HEK293 (cell line): ENCODE measurements around the gene NUDT3.

ENCODE experiments used
- CTCF ChIP-seq: fragments of 450-650 bp; formaldehyde crosslinking; IDR thresholded peaks from 2 replicates; pipeline ENCODE4 v1.5.1; 2016; ENCODE audit warnings: missing biosample characterization, missing genetic modification characterization
- GLIS1 ChIP-seq: fragments of 450-650 bp; formaldehyde crosslinking; IDR thresholded peaks from 2 replicates; pipeline ENCODE4 v1.5.1; 2016; ENCODE audit warnings: missing biosample characterization, missing genetic modification characterization
- KLF16 ChIP-seq: fragments of 450-650 bp; formaldehyde crosslinking; IDR thresholded peaks from 2 replicates; pipeline ENCODE4 v1.5.1; 2017; ENCODE audit warnings: missing biosample characterization, missing genetic modification characterization
- PRDM6 ChIP-seq: fragments of 450-650 bp; formaldehyde crosslinking; IDR thresholded peaks from 2 replicates; pipeline ENCODE4 v1.5.1; 2017; ENCODE audit warnings: missing biosample characterization, missing genetic modification characterization
- ZNF157 ChIP-seq: fragments of 450-650 bp; formaldehyde crosslinking; IDR thresholded peaks from 2 replicates; pipeline ENCODE4 v1.5.1; 2016; ENCODE audit warnings: missing biosample characterization, missing genetic modification characterization
- ZNF239 ChIP-seq: fragments of 450-650 bp; formaldehyde crosslinking; IDR thresholded peaks from 2 replicates; pipeline ENCODE4 v1.5.1; 2016; ENCODE audit warnings: missing biosample characterization, missing genetic modification characterization
- ZNF24 ChIP-seq: fragments of 450-650 bp; formaldehyde crosslinking; IDR thresholded peaks from 2 replicates; pipeline ENCODE4 v1.5.1; 2016; ENCODE audit warnings: missing biosample characterization, missing genetic modification characterization
- ZNF341 ChIP-seq: fragments of 450-650 bp; formaldehyde crosslinking; IDR thresholded peaks from 2 replicates; pipeline ENCODE4; 2016; ENCODE audit warnings: low read depth, missing biosample characterization, missing genetic modification characterization
- ZNF366 ChIP-seq: fragments of 450-650 bp; formaldehyde crosslinking; conservative IDR thresholded peaks from 2 replicates; pipeline ENCODE4 v1.5.1; 2016; ENCODE audit warnings: missing biosample characterization, missing genetic modification characterization
- ZNF501 ChIP-seq: fragments of 450-650 bp; formaldehyde crosslinking; IDR thresholded peaks from 2 replicates; pipeline ENCODE4 v1.5.1; 2016; ENCODE audit warnings: missing biosample characterization, missing genetic modification characterization
- ZNF626 ChIP-seq: fragments of 450-650 bp; sonication (Bioruptor Pico); formaldehyde crosslinking; IDR thresholded peaks from 2 replicates; pipeline ENCODE4 v1.5.1; 2018; ENCODE audit warnings: missing biosample characterization, missing genetic modification characterization, inconsistent platforms
- TF ChIP-seq, protein P1 (sequence below): fragments of 450-650 bp; formaldehyde crosslinking; IDR thresholded peaks from 2 replicates; pipeline ENCODE4 v1.5.1; 2016; ENCODE audit warnings: missing biosample characterization, missing genetic modification characterization, borderline replicate concordance
- TF ChIP-seq, protein P2 (sequence below): fragments of 450-650 bp; formaldehyde crosslinking; IDR thresholded peaks from 2 replicates; pipeline ENCODE4 v1.5.1; 2016; ENCODE audit warnings: missing biosample characterization, missing genetic modification characterization

GRCh38 chr6:34366639-34366921 lies 25.9 kb downstream of the NUDT3 start:
- TF ChIP-seq CTCF (tag by site-specific recombination) (no peak), ZNF341 (tag by site-specific recombination) (no peak), GLIS1 (tag by site-specific recombination) (no peak), ZNF24 (tag by site-specific recombination) (no peak), ZNF366 (tag by site-specific recombination) (no peak), ZNF626 (no peak), ZNF157 (no peak), KLF16 (tag by site-specific recombination) (no peak), ZNF239 (no peak), ZNF501 (tag by site-specific recombination) (no peak), PRDM6 (tag by site-specific recombination) (no peak)
- TF ChIP-seq, protein P1, sequence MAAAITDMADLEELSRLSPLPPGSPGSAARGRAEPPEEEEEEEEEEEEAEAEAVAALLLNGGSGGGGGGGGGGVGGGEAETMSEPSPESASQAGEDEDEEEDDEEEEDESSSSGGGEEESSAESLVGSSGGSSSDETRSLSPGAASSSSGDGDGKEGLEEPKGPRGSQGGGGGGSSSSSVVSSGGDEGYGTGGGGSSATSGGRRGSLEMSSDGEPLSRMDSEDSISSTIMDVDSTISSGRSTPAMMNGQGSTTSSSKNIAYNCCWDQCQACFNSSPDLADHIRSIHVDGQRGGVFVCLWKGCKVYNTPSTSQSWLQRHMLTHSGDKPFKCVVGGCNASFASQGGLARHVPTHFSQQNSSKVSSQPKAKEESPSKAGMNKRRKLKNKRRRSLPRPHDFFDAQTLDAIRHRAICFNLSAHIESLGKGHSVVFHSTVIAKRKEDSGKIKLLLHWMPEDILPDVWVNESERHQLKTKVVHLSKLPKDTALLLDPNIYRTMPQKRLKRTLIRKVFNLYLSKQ = no peak
- TF ChIP-seq, protein P2, sequence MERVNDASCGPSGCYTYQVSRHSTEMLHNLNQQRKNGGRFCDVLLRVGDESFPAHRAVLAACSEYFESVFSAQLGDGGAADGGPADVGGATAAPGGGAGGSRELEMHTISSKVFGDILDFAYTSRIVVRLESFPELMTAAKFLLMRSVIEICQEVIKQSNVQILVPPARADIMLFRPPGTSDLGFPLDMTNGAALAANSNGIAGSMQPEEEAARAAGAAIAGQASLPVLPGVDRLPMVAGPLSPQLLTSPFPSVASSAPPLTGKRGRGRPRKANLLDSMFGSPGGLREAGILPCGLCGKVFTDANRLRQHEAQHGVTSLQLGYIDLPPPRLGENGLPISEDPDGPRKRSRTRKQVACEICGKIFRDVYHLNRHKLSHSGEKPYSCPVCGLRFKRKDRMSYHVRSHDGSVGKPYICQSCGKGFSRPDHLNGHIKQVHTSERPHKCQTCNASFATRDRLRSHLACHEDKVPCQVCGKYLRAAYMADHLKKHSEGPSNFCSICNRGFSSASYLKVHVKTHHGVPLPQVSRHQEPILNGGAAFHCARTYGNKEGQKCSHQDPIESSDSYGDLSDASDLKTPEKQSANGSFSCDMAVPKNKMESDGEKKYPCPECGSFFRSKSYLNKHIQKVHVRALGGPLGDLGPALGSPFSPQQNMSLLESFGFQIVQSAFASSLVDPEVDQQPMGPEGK (tag by site-specific recombination) = no peak
